Large intestine (tissue), 3 donors: Measurements from ENCODE around the gene TNIP3. TPM values are rescaled to one million over a fixed set of nuclear protein-coding genes. Genes with fewer than 3 reads are reported as not detected.

Experiments
- DNase-seq, 2 donors: peaks; one replicate each; pipeline versions ENCODE4 v3.0.0 to v3.0.0-alpha.2; 2013
- H3K27ac ChIP-seq: one replicate; pipeline ENCODE4 v1.5.1; 2013; ENCODE audit warnings: low read length
- H3K27me3 ChIP-seq: 2 replicates; pipeline ENCODE4 v1.6.1; 2013; ENCODE audit warnings: low read length; ENCODE audit not compliant: control insufficient read depth, insufficient read depth
- H3K36me3 ChIP-seq: 2 replicates; pipeline ENCODE4 v1.6.1; 2013; ENCODE audit warnings: low read length; ENCODE audit not compliant: control insufficient read depth, insufficient read depth
- H3K4me1 ChIP-seq: one replicate; pipeline ENCODE4 v1.6.1; 2013; ENCODE audit warnings: low read length; ENCODE audit not compliant: control insufficient read depth, insufficient read depth
- H3K4me3 ChIP-seq: one replicate; pipeline ENCODE4 v1.5.1; 2013; ENCODE audit warnings: low read length
- H3K9me3 ChIP-seq: one replicate; pipeline ENCODE4 v1.6.1; 2013; ENCODE audit warnings: mild to moderate bottlenecking, low read depth, low read length, moderate library complexity; ENCODE audit not compliant: control insufficient read depth
- WGBS: methylation state at CpG from one replicate; pipeline ENCODE4 v1.1.5; 2013; ENCODE audit warnings: low lambda C conversion rate; ENCODE audit not compliant: insufficient coverage; 5-methylcytosine and 5-hydroxymethylcytosine counted together
- polyA plus RNA-seq: library from polyadenylated mRNA; unstranded; fragments of 120-200 nt; gene quantifications from one replicate; pipeline ENCODE4 v1.2.1, GENCODE V29; 2013

TNIP3 gene
- polyA plus RNA-seq, 1 donor: 0.16 TPM

DNA sequence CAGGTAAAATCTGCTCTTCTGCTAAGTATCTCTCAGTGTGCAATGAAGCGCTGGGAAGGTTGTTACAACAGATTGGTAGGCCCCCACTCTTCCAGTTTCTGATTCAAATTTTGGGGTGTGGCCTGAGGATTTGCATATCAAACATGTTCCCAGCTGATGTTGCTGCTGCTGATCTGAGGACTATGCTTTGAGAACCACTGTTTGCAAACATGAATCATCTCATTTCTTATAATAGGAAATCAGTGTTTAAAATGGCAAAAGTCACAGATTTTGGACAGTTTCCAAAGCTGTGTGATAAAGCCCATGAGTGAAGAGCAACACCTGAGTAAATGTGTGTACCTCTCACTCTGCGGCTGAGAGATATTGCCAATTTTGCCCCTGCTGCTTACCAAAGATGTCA lies 55.6 kb downstream of the TNIP3 start:
- Histone ChIP-seq H3K27ac (no peak overlapping the region), H3K9me3 (no peaks in the 10 kb centered on the region), H3K27me3 (no peaks in the 10 kb centered on the region), H3K4me3 (no peak overlapping the region), H3K4me1 (no peaks in the 10 kb centered on the region), H3K36me3 (no peaks in the 10 kb centered on the region)
- DNase-seq: no peak
- no CpG with 5 or more reads among the region's 2 CpGs for WGBS

DNA sequence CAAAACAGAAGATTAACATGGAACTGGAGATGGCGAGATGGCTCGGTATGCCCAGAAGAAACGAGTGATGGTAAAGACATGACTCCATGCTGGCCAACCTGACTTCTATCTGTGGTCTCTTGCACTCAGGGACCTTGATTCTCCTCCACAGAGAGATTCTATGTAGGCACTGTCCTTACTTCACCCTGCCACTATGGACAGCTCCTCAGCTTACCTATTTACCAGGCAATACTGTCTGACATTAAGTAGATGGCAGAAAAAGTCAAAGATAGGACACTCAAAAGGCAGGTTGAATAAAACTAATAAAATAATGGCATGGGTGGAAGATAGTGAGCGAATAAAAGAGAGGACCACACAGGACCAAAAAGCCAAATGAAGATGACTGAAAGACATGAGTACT lies 56.6 kb downstream of the TNIP3 start:
- Histone ChIP-seq H3K36me3 (no peaks in the 10 kb centered on the region), H3K9me3 (no peaks in the 10 kb centered on the region), H3K27ac (no peak overlapping the region), H3K27me3 (no peaks in the 10 kb centered on the region), H3K4me1 (no peaks in the 10 kb centered on the region), H3K4me3 (no peak overlapping the region)
- 100% methylated on average over 1 of the region's 4 CpGs for WGBS
- DNase-seq: no peak

DNA sequence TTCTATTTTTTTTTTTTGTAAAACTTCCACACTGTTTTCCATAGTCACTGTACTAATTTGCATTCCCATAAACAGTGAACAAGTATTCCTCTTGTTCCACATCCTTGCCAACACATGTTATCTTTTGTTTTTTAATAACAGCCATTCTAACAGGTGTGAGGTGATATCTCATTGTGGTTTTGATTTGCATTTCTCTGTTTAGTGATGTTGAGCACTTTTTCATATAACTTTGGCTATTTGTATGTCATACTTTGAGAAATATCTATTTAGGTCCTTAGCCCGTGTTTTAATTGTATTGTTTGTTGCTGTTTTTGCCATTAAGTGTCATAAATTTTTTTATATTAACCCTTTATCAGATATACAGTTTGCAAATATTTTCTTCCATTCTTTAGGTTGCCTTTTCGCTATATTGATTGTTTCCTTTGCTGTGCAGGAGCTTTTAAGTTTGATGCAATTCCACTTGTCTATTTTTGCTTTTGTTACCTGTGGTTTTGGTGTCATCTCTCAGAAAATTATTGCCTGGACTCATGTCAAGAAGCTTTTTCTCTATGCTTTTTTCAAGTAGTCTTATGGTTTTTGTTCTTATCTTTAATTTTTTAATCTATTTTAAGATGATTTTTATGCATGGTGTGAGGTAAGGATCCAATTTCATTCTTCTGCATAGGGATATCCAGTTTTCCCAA lies 63.9 kb downstream of the TNIP3 start:
- H3K36me3 ChIP-seq: no peaks in the 10 kb centered on the region
- no peak overlapping the region for H3K27ac ChIP-seq
- no peaks in the 10 kb centered on the region for H3K4me1 ChIP-seq
- 100% methylated on average over 2 of the region's 2 CpGs for WGBS
- no peak overlapping the region for H3K4me3 ChIP-seq
- DNase-seq: no peak
- no peaks in the 10 kb centered on the region for H3K27me3 ChIP-seq
- no peaks in the 10 kb centered on the region for H3K9me3 ChIP-seq

DNA sequence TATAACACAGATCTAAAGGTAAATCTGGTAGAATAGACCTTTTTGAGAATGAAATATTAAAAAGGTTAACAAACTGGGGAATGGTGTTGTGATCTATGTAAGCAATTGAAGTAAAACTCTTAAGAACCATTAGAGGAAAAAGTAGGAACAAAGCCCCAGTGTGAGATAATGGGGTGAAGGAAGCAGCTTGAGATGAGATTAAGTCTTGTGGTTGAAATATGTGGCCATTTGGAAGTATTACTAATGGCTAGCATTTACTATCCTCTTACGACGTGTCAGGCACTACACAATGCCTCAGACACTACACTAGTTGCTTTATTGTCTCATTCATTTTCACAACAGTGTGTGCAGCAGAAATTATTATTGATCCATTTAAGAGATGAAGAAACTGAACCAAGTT lies 65.9 kb downstream of the TNIP3 start:
- Histone ChIP-seq H3K27ac (no peak overlapping the region), H3K9me3 (no peaks in the 10 kb centered on the region), H3K36me3 (no peaks in the 10 kb centered on the region), H3K4me3 (no peak overlapping the region), H3K27me3 (no peaks in the 10 kb centered on the region), H3K4me1 (no peaks in the 10 kb centered on the region)
- DNase-seq: no peak
- no CpG with 5 or more reads among the region's 2 CpGs for WGBS

DNA sequence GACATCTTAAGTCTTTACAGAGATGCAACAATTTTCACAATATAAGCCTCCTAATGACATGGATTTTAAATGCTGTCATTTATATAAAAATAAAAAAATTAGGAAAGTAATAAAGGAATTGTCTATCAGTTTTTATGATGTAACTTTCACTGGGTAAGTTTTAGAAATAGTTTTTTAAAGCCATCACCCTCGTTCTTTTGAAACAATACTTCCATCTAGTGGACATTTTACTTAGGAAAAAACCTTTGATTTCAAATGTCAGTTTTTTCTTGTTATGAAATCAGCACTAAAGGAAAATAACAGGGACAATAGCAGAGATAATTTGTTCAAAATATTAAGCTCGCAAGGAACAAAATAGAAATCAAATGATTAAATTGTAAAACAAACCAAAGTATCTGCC lies 67.5 kb downstream of the TNIP3 start:
- Histone ChIP-seq H3K4me1 (no peaks in the 10 kb centered on the region), H3K4me3 (no peak overlapping the region), H3K27ac (no peak overlapping the region), H3K27me3 (no peaks in the 10 kb centered on the region), H3K36me3 (no peaks in the 10 kb centered on the region), H3K9me3 (no peaks in the 10 kb centered on the region)
- 25% methylated on average over 2 of the region's 2 CpGs for WGBS
- peak in 1 of 2 donors; percentile 21 for DNase-seq

DNA sequence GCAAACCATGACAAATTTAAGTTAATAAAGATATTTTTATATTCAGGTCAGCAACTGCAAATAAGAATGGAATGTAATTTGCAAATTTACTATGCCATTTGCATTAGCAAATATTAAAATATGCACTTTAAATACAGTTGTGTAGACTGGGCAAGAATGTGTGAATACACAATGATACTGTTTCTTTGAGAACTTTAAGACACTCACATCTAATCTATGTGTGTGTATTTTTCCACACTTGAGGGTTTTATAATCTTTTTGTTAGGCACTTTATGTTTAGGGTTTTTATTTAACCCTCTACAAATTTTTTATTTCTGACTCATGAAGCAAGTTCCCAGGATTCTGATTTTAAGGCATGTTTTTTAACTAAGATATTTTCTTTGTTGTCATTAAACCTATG lies 67.9 kb downstream of the TNIP3 start:
- Histone ChIP-seq H3K27ac (no peak overlapping the region), H3K36me3 (no peaks in the 10 kb centered on the region), H3K9me3 (no peaks in the 10 kb centered on the region), H3K4me1 (no peaks in the 10 kb centered on the region), H3K27me3 (no peaks in the 10 kb centered on the region), H3K4me3 (no peak overlapping the region)
- no peak for DNase-seq

DNA sequence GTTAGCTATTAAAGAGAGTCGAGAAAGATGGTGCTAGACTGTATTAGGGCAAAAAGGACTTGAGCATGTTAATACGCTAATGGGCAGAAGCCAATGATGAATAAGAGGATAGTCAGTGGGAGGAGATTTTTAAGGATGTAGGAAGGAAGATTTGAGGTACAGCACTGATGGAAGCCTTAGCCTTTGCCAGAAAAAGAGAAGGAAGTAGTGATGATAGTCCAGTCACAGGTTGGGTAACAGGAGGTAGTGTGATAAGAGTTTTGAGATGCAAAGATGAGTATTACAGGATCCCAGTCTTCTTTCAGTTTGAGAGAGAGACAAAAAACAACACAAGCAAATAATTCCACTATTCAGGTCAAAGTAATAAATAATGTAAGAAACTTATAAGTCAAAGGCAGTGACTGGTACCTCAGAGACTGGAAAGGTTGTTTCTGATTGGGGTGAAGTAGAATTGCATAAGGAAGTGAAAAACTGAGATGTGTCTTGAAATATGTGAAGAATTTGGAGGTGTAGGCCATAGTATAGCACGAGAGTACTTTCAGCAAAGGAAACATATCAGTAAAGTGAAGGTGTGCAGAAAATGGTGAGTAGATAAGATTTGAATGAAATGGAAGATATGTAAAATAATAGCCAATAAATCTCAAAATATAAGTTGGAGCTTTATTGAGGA lies 69.7 kb downstream of the TNIP3 start:
- no peak overlapping the region for H3K27ac ChIP-seq
- H3K4me1 ChIP-seq: no peaks in the 10 kb centered on the region
- no peaks in the 10 kb centered on the region for H3K36me3 ChIP-seq
- no peak overlapping the region for H3K4me3 ChIP-seq
- WGBS: 90% methylated on average over 3 of the region's 3 CpGs
- DNase-seq: no peak
- no peaks in the 10 kb centered on the region for H3K9me3 ChIP-seq
- no peaks in the 10 kb centered on the region for H3K27me3 ChIP-seq

DNA sequence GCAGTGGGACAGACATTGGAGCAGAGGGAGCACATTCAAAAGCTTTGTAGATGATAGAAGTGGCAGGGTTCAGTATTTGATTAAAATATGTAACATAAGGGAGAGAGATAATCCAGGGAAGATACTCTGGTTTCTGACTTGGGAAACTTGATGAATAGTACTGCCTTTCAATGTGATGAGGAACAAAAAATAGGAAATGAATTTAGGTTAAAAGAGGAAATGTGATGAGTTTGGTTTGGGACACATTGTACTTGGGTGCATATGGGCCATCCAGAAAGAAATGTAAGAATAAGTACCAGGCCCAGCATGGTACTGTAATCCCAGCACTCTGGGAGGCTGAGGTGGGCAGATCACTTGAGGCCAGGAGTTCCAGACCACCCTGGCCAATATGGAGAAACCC lies 70.9 kb downstream of the TNIP3 start:
- no peaks in the 10 kb centered on the region for H3K9me3 ChIP-seq
- H3K27ac ChIP-seq: no peak overlapping the region
- DNase-seq: no peak
- no peaks in the 10 kb centered on the region for H3K4me1 ChIP-seq
- H3K27me3 ChIP-seq: no peaks in the 10 kb centered on the region
- no peak overlapping the region for H3K4me3 ChIP-seq
- no peaks in the 10 kb centered on the region for H3K36me3 ChIP-seq

DNA sequence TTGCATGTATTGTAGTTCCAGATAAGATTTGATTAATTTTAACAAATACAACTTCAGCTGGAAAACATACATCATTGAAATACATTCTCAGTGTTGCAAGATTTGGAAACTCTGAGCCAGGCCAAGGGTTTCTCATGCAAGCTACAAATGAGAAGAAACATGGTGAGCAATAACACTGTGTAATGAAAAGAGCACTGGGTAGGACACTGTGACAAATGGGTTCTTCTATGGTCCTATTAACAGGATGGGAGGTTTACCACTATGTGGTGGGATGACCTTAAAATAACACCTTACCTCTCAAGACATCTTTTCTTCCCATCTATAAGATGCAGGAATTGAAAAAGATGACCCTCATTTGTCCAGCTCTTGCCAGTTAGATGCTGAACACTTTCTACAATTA lies 72.2 kb downstream of the TNIP3 start:
- no peak overlapping the region for H3K4me3 ChIP-seq
- H3K4me1 ChIP-seq: no peaks in the 10 kb centered on the region
- no peak for DNase-seq
- H3K9me3 ChIP-seq: no peaks in the 10 kb centered on the region
- H3K27ac ChIP-seq: no peak overlapping the region
- H3K36me3 ChIP-seq: no peaks in the 10 kb centered on the region
- H3K27me3 ChIP-seq: no peaks in the 10 kb centered on the region

DNA sequence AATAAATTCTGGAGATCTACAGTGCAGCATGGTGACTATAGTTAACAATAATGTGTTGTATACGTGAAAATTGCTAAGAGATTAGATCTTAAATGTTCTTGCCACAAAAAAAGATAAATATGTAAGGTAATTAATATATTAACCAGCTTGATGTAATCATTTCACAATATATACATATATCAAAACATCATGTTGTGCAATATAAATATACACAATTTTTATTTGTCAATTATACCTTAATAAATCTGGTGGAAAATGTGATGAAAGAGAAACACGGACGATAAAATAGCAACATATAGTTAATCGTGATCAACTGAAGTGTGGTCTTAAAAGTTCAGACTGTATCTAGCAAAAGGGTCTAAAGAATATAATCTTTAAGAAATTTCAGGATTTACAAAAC lies 75.3 kb downstream of the TNIP3 start:
- no peaks in the 10 kb centered on the region for H3K27me3 ChIP-seq
- H3K9me3 ChIP-seq: no peaks in the 10 kb centered on the region
- no peak overlapping the region for H3K4me3 ChIP-seq
- DNase-seq: no peak
- H3K4me1 ChIP-seq: no peaks in the 10 kb centered on the region
- H3K36me3 ChIP-seq: no peaks in the 10 kb centered on the region
- 91% methylated on average over 3 of the region's 4 CpGs for WGBS
- H3K27ac ChIP-seq: no peak overlapping the region
